Measurements from ENCODE around the gene CBX3.
"Not testable (repeated sequence)": the region's sequence is repeated elsewhere in the genome, so short reads cannot be mapped to it uniquely, and the experiment has no call there.

Gene CBX3

DNA sequence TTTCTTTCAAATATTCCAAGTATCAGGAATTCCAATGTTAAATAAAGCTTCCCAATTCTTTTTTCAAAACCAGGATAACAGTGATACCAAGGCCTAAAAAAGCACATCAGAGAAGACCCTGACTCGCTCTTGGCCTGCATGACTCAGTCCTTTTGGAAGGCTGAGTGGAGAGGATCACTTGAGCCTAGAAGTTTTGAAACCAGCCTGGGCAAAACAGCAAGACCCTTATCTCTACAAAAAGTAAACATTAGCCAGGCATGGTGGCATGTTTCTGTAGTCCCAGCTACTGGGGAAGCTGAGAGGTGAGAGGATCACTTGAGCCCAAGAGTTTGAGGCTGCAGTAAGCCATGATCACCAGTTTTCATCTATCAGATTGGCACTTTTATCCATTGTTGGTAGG is 30.9 kb upstream of the CBX3 start:
- peak; percentile 47 for DNase-seq (ENCODE audit: low read depth)

DNA sequence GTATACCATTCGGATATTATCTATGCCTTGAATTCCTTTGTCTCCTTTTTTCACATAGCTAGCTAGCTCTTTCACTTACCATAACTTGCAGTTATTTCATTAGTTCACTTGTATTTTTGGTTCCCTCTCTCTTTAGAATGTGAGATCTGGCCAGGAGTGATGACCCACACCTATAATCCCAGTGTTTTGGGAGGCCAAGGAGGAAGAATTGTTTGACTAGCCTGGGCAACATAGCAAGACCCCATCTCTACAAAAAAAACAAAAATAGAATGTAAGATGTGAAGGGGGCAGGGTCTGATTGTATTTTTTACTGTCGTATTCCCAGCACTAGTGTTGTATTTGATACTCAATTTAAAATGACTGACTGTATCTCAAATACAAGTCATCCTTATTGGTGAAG is 29.9 kb upstream of the CBX3 start:
- DNase-seq (ENCODE audit: low read depth): no peak

GRCh38 chr7:26172048-26172447 is 29.5 kb upstream of the CBX3 start:
- no peak for DNase-seq (ENCODE audit: low read depth)

- not testable (repeated sequence) for DNase-seq (ENCODE audit: low read depth)
Measured at GRCh38 chr7:26175903-26176302, 25.6 kb upstream of the CBX3 start.

DNA sequence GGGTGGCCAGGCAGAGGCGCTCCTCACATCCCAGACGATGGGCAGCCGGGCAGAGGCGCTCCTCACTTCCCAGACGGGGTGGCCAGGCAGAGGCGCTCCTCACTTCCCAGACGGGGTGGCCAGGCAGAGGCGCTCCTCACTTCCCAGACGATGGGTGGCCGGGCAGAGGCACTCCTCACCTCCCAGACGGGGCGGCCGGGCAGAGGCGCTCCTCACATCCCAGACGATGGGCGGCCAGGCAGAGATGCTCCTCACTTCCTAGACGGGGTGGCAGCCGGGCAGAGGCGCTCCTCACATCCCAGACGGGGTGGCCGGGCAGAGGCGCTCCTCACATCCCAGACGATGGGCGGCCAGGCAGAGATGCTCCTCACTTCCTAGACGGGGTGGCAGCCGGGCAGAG is 24.8 kb upstream of the CBX3 start:
- not testable (repeated sequence) for DNase-seq (ENCODE audit: low read depth)

- not testable (repeated sequence) for DNase-seq (ENCODE audit: low read depth)
Measured at GRCh38 chr7:26177269-26177668, 24.3 kb upstream of the CBX3 start.

GRCh38 chr7:26178272-26178960 is 23.1 kb upstream of the CBX3 start:
- DNase-seq (ENCODE audit: low read depth): no peak

DNA sequence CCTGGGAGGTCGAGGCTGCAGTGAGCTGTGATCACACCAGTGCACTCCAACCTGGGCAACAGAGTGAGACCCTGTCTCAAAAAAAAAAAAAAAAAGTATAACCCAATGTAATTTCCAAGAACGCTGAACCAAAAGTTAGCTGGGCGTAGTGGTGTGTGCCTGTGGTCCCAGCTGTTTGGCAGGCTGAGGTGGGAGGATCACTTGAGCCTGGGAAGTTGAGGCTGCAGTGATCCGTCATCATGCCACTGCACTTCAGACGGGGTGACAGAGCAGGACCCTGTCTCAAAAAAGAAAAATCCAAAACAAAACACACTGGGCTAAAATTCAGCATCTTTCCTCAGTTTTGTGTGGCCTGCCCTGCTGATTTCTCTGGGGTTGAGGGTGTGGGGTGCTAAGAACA is 22.1 kb upstream of the CBX3 start:
- no peak for DNase-seq (ENCODE audit: low read depth)

DNA sequence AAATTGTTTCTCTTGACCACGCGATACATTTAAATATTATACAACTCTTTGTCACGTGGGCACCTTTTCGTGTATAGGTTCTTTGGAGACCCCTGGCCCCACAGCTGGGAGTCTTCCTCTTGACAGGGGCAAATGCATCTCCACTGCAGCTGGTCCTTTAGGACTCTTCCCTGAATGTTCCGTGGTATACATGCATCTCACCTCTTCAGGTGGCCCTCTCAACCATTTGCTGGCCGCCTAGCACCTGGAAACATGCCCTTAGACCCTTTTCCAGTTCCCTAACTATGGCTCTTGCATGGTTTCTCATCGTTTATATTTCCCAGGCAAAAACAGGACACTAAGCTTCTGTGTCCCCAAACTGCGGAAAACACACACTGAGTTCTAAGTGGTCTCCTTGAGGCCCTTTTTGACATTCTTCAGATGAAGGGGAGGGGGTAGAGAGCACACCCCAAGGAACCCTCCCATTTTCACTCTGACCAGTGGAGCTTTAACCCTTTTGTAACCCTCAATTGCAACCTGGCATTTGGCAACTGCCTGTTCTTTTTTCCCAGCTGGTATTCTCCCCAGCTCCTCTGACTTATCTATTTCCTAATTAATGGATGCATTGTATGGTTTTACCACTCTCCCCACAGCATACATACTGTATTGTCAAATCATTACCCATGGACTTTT is 21.6 kb upstream of the CBX3 start:
- no peak for DNase-seq (ENCODE audit: low read depth)

- DNase-seq (ENCODE audit: low read depth): no peak
Measured at GRCh38 chr7:26180792-26181198, 20.8 kb upstream of the CBX3 start.

- no peak for DNase-seq (ENCODE audit: low read depth)
Measured at GRCh38 chr7:26181474-26182227, 19.9 kb upstream of the CBX3 start.

- no peak for DNase-seq (ENCODE audit: low read depth)
Measured at GRCh38 chr7:26182283-26182682, 19.3 kb upstream of the CBX3 start.

- no peak for DNase-seq (ENCODE audit: low read depth)
Measured at GRCh38 chr7:26182706-26183105, 18.8 kb upstream of the CBX3 start.

- DNase-seq (ENCODE audit: low read depth): no peak
Measured at GRCh38 chr7:26183545-26184280, 17.8 kb upstream of the CBX3 start.

GRCh38 chr7:26184281-26185101 is 17.1 kb upstream of the CBX3 start:
- DNase-seq (ENCODE audit: low read depth): not testable (repeated sequence)

DNA sequence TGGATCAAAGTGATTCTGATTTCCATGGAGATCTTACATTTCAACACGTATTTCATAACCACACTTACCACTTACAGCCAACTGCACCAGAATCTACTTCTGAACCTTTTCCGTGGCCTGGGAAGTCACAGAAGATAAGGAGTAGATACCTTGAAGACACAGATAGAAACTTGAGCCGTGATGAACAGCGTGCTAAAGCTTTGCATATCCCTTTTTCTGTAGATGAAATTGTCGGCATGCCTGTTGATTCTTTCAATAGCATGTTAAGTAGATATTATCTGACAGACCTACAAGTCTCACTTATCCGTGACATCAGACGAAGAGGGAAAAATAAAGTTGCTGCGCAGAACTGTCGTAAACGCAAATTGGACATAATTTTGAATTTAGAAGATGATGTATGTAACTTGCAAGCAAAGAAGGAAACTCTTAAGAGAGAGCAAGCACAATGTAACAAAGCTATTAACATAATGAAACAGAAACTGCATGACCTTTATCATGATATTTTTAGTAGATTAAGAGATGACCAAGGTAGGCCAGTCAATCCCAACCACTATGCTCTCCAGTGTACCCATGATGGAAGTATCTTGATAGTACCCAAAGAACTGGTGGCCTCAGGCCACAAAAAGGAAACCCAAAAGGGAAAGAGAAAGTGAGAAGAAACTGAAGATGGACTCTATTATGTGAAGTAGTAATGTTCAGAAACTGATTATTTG is 16.3 kb upstream of the CBX3 start:
- DNase-seq (ENCODE audit: low read depth): no peak

GRCh38 chr7:26185844-26186180 is 15.7 kb upstream of the CBX3 start:
- DNase-seq (ENCODE audit: low read depth): no peak

GRCh38 chr7:26186364-26187311 is 14.9 kb upstream of the CBX3 start:
- no peak for DNase-seq (ENCODE audit: low read depth)

DNA sequence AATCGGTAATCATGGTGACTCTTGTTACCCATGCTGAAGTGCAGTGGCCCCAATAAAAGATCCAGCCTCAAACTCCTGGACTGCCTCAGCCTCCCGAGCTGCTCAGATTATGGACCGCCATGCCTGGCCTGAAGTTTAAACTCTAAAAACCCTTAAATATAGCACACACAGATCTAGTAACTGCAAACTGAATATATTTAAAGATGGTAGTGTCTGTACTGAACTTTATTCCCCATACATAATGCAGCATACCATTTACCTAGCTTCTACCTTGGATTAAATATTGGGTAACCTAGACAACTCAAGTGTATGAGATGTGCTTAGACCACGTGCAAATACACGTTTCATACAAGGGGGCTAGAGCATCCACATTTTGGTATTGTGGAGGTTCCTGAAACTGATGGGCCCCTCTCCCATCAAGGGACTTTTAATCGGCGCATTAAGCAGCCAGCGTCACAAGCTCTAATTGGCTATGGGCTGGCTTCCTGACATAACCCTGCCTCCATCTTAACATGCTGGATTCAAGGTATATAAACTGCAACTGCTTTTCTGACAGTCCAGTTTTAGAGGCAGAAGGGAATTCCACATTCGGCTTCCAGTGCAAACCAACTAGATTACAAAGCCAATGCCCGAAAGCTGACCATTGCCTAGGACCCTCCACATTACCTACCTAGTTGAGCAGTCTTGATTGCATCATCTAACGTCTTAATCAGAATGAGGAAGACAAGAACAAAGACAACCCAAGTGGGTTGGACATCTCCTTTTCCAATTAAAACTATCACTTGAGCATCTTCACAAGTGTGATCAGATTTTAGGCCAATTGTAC is 14.0 kb upstream of the CBX3 start:
- DNase-seq (ENCODE audit: low read depth): no peak

All from iris pigment epithelial cell (primary cell).